HG03521 (cell line): ENCODE results near the gene CHST8.

Experiments used
- ATAC-seq: cut with Tn5 transposase; IDR thresholded peaks from one replicate; pipeline ENCODE4 v1.9.1; 2021; ENCODE audit warnings: mild to moderate bottlenecking, moderate library complexity; ENCODE audit not compliant: unreplicated experiment

The CHST8 gene

GRCh38 chr19:33706631-33707030 is 84.9 kb downstream of the CHST8 start:
- ATAC-seq = no peak

- no peak for ATAC-seq
These were observed 90.5 kb downstream of the CHST8 start for GRCh38 chr19:33712268-33712667.

- ATAC-seq = no peak
These were observed 91.4 kb downstream of the CHST8 start for GRCh38 chr19:33713194-33713593.

- no peak for ATAC-seq
These were observed 92.4 kb downstream of the CHST8 start for GRCh38 chr19:33714149-33714548.

GRCh38 chr19:33715462-33715861 is 93.7 kb downstream of the CHST8 start:
- ATAC-seq = no peak

- no peak for ATAC-seq
These were observed 96.1 kb downstream of the CHST8 start for GRCh38 chr19:33717878-33718277.

- no peak for ATAC-seq
These were observed 97.0 kb downstream of the CHST8 start for GRCh38 chr19:33718651-33719254.

GRCh38 chr19:33719366-33720154 is 97.8 kb downstream of the CHST8 start:
- no peak for ATAC-seq

GRCh38 chr19:33720155-33720493 is 98.4 kb downstream of the CHST8 start:
- ATAC-seq = no peak

- no peak for ATAC-seq
These were observed 99.2 kb downstream of the CHST8 start for GRCh38 chr19:33720691-33721682.

- no peak for ATAC-seq
These were observed 100.1 kb downstream of the CHST8 start for GRCh38 chr19:33721735-33722297.

- ATAC-seq = no peak
These were observed 100.9 kb downstream of the CHST8 start for GRCh38 chr19:33722456-33723239.

GRCh38 chr19:33723512-33723911 is 101.8 kb downstream of the CHST8 start:
- no peak for ATAC-seq

- no peak for ATAC-seq
These were observed 102.4 kb downstream of the CHST8 start for GRCh38 chr19:33724021-33724720.

GRCh38 chr19:33724721-33725060 is 102.9 kb downstream of the CHST8 start:
- no peak for ATAC-seq

- no peak for ATAC-seq
These were observed 103.8 kb downstream of the CHST8 start for GRCh38 chr19:33725567-33725966.

GRCh38 chr19:33726756-33727155 is 105.0 kb downstream of the CHST8 start:
- no peak for ATAC-seq

- no peak for ATAC-seq
These were observed 105.7 kb downstream of the CHST8 start for GRCh38 chr19:33727331-33727998.

GRCh38 chr19:33728141-33728540 is 106.4 kb downstream of the CHST8 start:
- ATAC-seq = no peak
